OCI-LY3 (cell line): ENCODE measurements around the gene JUP.

Experiments used
- EZH2phosphoT487 ChIP-seq: fragments of 200-600 bp; shearing (Covaris generic); IDR thresholded peaks from 2 replicates; pipeline ENCODE4 v1.6.1; 2018; ENCODE audit warnings: antibody characterized with exemption, mixed run types, low read depth
- TF ChIP-seq, protein P1 (sequence below): fragments of 200-600, 300-600 bp; sonication (generic); IDR thresholded peaks from 2 replicates; pipeline ENCODE4 v1.5.1; 2014; ENCODE audit warnings: antibody characterized with exemption, low read length, low read depth

DNA sequence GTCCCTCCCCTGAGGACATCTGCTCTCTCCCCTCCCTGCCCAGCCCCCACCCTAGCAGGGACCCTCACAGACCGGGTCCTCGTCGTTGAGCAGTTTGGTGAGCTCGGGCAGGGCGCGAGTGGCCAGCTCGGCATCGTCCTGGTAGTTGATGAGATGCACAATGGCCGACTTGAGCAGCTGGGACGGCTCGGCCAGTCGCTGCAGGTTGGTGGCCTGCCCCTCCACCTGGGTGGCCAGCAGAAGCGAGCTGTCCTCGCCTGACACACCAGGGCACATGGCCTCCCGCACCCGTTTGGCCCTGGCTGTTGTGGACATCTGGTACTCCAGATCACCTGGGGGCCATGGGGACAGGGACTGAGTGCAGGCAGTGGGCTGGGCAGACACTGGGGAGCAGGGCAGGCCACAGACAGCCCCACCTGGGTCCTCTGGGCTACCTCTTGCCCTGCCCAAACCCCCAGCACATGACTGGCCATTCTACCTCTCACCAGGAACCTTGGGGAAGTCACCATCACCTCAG, 17.1 kb downstream of the JUP start:
- TF ChIP-seq, protein P1, sequence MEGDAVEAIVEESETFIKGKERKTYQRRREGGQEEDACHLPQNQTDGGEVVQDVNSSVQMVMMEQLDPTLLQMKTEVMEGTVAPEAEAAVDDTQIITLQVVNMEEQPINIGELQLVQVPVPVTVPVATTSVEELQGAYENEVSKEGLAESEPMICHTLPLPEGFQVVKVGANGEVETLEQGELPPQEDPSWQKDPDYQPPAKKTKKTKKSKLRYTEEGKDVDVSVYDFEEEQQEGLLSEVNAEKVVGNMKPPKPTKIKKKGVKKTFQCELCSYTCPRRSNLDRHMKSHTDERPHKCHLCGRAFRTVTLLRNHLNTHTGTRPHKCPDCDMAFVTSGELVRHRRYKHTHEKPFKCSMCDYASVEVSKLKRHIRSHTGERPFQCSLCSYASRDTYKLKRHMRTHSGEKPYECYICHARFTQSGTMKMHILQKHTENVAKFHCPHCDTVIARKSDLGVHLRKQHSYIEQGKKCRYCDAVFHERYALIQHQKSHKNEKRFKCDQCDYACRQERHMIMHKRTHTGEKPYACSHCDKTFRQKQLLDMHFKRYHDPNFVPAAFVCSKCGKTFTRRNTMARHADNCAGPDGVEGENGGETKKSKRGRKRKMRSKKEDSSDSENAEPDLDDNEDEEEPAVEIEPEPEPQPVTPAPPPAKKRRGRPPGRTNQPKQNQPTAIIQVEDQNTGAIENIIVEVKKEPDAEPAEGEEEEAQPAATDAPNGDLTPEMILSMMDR: no peak
- no peak for TF ChIP-seq EZH2phosphoT487
